Dendritic cell treated with granulocyte-macrophage colony-stimulating factor and Interleukin-4, amounts not matched to agents 40 ng/mL and 50 ng/mL, for 4 days (primary cell): ENCODE data around the gene P2RX1.

Experiments used
- H3K27ac Mint-ChIP-seq: one replicate; pipeline ENCODE4 v1.8.0; 2022; ENCODE audit warnings: mild to moderate bottlenecking, mixed read lengths
- H3K27me3 Mint-ChIP-seq: one replicate; pipeline ENCODE4 v1.8.0; 2022; ENCODE audit warnings: mild to moderate bottlenecking, mixed read lengths
- H3K36me3 Mint-ChIP-seq: one replicate; pipeline ENCODE4 v1.8.0; 2022; ENCODE audit warnings: low read depth, mixed read lengths
- H3K4me1 Mint-ChIP-seq: one replicate; pipeline ENCODE4 v1.8.0; 2022; ENCODE audit warnings: low read depth, mixed read lengths
- H3K4me3 Mint-ChIP-seq: one replicate; pipeline ENCODE4 v1.8.0; 2022; ENCODE audit warnings: mild to moderate bottlenecking, moderate library complexity, mixed read lengths
- H3K9me3 Mint-ChIP-seq: one replicate; pipeline ENCODE4 v1.8.0; 2022; ENCODE audit warnings: mixed read lengths
- intact Hi-C: fragments of 100-400 bp; cut with micrococcal nuclease; formaldehyde crosslinking; loops from one replicate; pipeline ENCODE4 v1.15.0; 2022

Gene P2RX1

DNA sequence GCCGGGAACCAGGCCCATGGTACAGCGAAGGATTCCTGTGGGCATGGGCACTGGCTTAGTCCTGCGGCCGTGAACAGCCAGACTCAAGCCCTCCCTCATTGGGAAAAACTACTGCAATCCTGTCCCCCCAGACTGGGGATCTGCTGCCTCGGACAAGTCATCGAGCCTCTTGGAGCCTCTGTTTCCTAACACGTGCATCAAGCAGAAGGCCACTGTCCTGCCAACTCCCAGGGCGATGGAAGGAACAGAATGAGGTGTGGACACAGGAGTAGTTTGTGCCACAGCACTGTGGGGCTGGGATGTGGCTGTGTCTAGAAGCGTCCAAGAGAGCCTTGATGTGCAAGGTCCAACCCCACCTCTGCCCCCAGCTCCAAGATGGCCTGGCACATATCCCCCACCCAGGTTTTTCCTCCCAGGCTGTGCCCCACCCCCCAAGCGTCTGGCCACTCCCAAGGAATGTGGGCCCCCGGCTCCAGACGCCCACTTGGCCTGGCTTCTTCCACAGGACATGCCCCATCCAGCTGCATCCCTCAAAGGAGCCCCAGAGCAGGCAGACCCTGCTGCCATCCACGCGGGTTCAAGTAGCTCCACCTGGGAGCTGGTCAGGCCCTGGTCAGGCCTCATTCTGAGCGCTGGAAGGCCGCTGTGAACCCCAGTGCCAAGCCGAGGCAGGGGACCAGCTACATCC lies 26.8 kb downstream of the P2RX1 start:
- Mint-ChIP-seq H3K4me3 (no peak overlapping the region), H3K4me1 (peaks cover 90% of the 10 kb centered on the region), H3K27me3 (peaks cover 20% of the 10 kb centered on the region), H3K9me3 (no peaks in the 10 kb centered on the region), H3K36me3 (peaks cover 12% of the 10 kb centered on the region), H3K27ac (no peak overlapping the region)
- intact Hi-C loops = loop anchor here (10.0 kb wide), 1 partner anchor 45 kb away; the partner anchor contains the start of gene NCBP3

- H3K27ac Mint-ChIP-seq = no peak overlapping the region
- intact Hi-C loops = no loop called here
- H3K27me3 Mint-ChIP-seq = peaks cover 28% of the 10 kb centered on the region
- peaks cover 21% of the 10 kb centered on the region for H3K36me3 Mint-ChIP-seq
- H3K9me3 Mint-ChIP-seq = no peaks in the 10 kb centered on the region
- H3K4me3 Mint-ChIP-seq = no peak overlapping the region
- peaks cover 90% of the 10 kb centered on the region for H3K4me1 Mint-ChIP-seq
Observed at GRCh38 chr17:3888343-3889171, 27.7 kb downstream of the P2RX1 start.

DNA sequence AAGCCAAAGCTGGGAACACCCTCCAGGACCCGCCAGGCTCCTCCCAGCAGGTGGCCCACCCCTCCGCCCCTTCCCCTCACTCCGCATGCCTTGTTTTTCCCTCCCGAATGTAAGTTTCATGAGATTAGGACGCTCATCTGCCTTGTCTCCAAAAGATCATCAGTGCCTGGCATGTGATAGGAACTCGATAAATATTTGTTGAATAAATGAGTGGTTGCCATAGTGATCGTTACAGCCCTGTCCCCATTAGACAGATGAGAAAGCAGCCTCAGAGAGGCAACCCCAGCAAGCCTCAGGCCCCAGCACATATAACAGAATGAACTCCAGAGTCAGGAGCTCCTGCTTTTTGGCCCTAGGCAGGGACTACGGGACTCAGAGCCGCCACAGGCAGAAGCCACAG lies 28.5 kb downstream of the P2RX1 start:
- H3K4me3 Mint-ChIP-seq = no peak overlapping the region
- intact Hi-C loops = no loop called here
- peaks cover 28% of the 10 kb centered on the region for H3K27me3 Mint-ChIP-seq
- H3K36me3 Mint-ChIP-seq = peaks cover 28% of the 10 kb centered on the region
- H3K4me1 Mint-ChIP-seq = peaks cover 85% of the 10 kb centered on the region
- peak overlapping the region; percentile 4 for H3K27ac Mint-ChIP-seq
- H3K9me3 Mint-ChIP-seq = no peaks in the 10 kb centered on the region

- Mint-ChIP-seq H3K9me3 (no peaks in the 10 kb centered on the region), H3K27ac (peak overlapping the region; percentile 4), H3K4me1 (peaks cover 85% of the 10 kb centered on the region), H3K27me3 (peaks cover 28% of the 10 kb centered on the region), H3K4me3 (no peak overlapping the region), H3K36me3 (peaks cover 32% of the 10 kb centered on the region)
- intact Hi-C loops = no loop called here
Observed at GRCh38 chr17:3887394-3887793, 28.9 kb downstream of the P2RX1 start.

GRCh38 chr17:3886776-3887175 lies 29.5 kb downstream of the P2RX1 start:
- peaks cover 36% of the 10 kb centered on the region for H3K36me3 Mint-ChIP-seq
- H3K27me3 Mint-ChIP-seq = peaks cover 28% of the 10 kb centered on the region
- intact Hi-C loops = no loop called here
- H3K27ac Mint-ChIP-seq = peak overlapping the region; percentile 4
- no peaks in the 10 kb centered on the region for H3K9me3 Mint-ChIP-seq
- H3K4me1 Mint-ChIP-seq = peaks cover 80% of the 10 kb centered on the region
- peak overlapping the region; percentile 43 for H3K4me3 Mint-ChIP-seq

GRCh38 chr17:3885970-3886369 lies 30.3 kb downstream of the P2RX1 start:
- H3K27ac Mint-ChIP-seq = no peak overlapping the region
- no peak overlapping the region for H3K4me3 Mint-ChIP-seq
- peaks cover 24% of the 10 kb centered on the region for H3K27me3 Mint-ChIP-seq
- H3K36me3 Mint-ChIP-seq = peaks cover 44% of the 10 kb centered on the region
- intact Hi-C loops = no loop called here
- no peaks in the 10 kb centered on the region for H3K9me3 Mint-ChIP-seq
- peaks cover 72% of the 10 kb centered on the region for H3K4me1 Mint-ChIP-seq

GRCh38 chr17:3885271-3885670 lies 31.0 kb downstream of the P2RX1 start:
- no peaks in the 10 kb centered on the region for H3K9me3 Mint-ChIP-seq
- H3K27ac Mint-ChIP-seq = no peak overlapping the region
- peaks cover 21% of the 10 kb centered on the region for H3K27me3 Mint-ChIP-seq
- H3K4me1 Mint-ChIP-seq = peaks cover 65% of the 10 kb centered on the region
- no peak overlapping the region for H3K4me3 Mint-ChIP-seq
- intact Hi-C loops = no loop called here
- H3K36me3 Mint-ChIP-seq = peaks cover 47% of the 10 kb centered on the region

DNA sequence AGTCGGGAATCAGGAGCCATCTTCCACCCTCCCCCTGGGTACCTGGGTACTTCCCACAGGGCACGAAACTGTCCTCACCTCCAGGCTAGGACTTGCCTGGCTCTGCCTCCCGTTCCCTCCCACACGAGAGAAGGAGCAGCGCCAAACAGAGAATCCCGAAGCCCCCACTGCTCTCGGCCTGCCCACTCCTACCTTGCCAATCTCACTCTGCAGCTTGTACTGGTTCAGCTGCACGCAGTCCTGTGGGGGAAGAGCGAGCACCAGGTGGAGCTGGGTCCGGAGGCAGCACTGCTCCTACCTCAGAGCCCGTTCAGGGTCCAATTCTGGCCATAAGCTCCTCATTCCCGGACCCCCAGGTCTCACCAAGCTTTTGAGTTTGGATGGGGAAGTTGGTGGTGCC lies 32.1 kb downstream of the P2RX1 start:
- H3K4me3 Mint-ChIP-seq = no peak overlapping the region
- H3K36me3 Mint-ChIP-seq = peaks cover 58% of the 10 kb centered on the region
- H3K27ac Mint-ChIP-seq = no peak overlapping the region
- H3K27me3 Mint-ChIP-seq = peaks cover 20% of the 10 kb centered on the region
- intact Hi-C loops = no loop called here
- H3K4me1 Mint-ChIP-seq = peaks cover 54% of the 10 kb centered on the region
- no peaks in the 10 kb centered on the region for H3K9me3 Mint-ChIP-seq

DNA sequence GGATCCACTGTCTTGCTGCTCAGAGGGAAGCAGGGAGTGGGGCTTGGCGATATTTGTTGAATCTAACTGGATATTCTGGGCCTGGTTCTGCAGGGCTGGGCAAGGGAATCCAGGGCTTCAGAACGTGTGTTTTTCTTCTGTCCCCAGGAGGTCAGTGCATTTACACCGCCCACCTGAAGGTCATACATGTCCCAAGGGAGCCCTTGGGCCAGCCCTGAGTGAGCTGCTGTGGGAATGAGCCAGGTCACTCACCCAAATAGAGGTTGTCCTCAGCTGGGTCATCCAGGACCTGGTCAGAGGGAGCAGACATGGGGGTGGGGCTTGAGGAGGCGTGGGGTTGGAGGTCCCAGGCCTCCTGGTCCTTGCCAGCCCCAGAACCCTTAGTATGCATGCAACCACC lies 34.0 kb downstream of the P2RX1 start:
- Mint-ChIP-seq H3K36me3 (peaks cover 74% of the 10 kb centered on the region), H3K27ac (no peak overlapping the region), H3K4me1 (peaks cover 37% of the 10 kb centered on the region), H3K9me3 (no peaks in the 10 kb centered on the region), H3K27me3 (peaks cover 18% of the 10 kb centered on the region), H3K4me3 (no peak overlapping the region)
- intact Hi-C loops = no loop called here

GRCh38 chr17:3880983-3881382 lies 35.3 kb downstream of the P2RX1 start:
- Mint-ChIP-seq H3K4me1 (peaks cover 25% of the 10 kb centered on the region), H3K27me3 (peaks cover 15% of the 10 kb centered on the region), H3K27ac (no peak overlapping the region), H3K36me3 (peaks cover 87% of the 10 kb centered on the region), H3K4me3 (no peak overlapping the region), H3K9me3 (no peaks in the 10 kb centered on the region)
- intact Hi-C loops = no loop called here

- H3K4me3 Mint-ChIP-seq = no peak overlapping the region
- H3K4me1 Mint-ChIP-seq = peaks cover 13% of the 10 kb centered on the region
- no peaks in the 10 kb centered on the region for H3K9me3 Mint-ChIP-seq
- H3K27ac Mint-ChIP-seq = no peak overlapping the region
- intact Hi-C loops = no loop called here
- peaks cover 90% of the 10 kb centered on the region for H3K36me3 Mint-ChIP-seq
- peaks cover 10% of the 10 kb centered on the region for H3K27me3 Mint-ChIP-seq
Observed at GRCh38 chr17:3879591-3880417, 36.5 kb downstream of the P2RX1 start.

DNA sequence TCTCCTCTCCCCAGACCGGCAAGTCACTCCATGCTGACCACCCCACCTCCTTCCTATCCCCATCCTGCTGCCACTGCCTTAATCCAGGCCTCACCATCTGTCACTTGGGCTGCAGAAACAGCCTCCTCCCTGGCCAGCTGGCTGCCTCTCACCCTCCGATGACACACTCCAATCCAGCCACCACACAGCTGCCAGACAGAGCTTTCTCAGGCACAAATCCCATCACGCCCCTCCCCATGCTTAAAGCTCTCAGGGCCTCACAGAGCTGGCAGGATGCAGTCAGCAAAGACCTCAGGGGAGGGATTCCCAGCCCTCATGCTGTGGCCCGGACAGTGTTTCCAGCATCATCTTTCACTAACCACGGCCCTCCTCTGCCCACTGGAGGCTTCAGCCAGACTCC lies 37.1 kb downstream of the P2RX1 start:
- Mint-ChIP-seq H3K27me3 (peaks cover 6% of the 10 kb centered on the region), H3K9me3 (no peaks in the 10 kb centered on the region), H3K4me1 (peaks cover 7% of the 10 kb centered on the region), H3K36me3 (peaks cover 86% of the 10 kb centered on the region), H3K27ac (no peak overlapping the region), H3K4me3 (no peak overlapping the region)
- intact Hi-C loops = no loop called here

GRCh38 chr17:3877220-3877619 lies 39.0 kb downstream of the P2RX1 start:
- Mint-ChIP-seq H3K27me3 (no peaks in the 10 kb centered on the region), H3K27ac (no peak overlapping the region), H3K4me1 (no peaks in the 10 kb centered on the region), H3K36me3 (peaks cover 86% of the 10 kb centered on the region), H3K4me3 (no peak overlapping the region), H3K9me3 (no peaks in the 10 kb centered on the region)
- intact Hi-C loops = no loop called here

DNA sequence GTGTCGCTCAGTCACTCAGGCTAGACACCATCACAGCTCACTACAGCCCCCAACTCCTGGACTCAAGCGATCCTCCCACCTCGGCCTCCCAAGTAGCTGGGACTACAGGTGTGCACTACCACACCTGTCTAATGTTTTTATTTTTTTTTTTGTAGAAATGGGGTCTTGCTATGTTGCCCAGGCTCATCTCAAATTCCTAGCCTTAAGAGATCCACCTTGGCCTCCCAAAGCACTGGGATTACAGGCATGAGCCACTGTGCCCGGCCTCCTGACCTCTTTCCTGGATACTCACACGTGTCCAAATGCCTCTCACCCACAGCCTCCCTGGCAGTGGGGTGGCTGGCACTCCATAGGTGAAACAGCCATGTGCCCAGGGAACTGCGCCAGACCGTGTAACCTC lies 40.9 kb downstream of the P2RX1 start:
- Mint-ChIP-seq H3K4me3 (no peak overlapping the region), H3K36me3 (peaks cover 91% of the 10 kb centered on the region), H3K27me3 (no peaks in the 10 kb centered on the region), H3K27ac (no peak overlapping the region), H3K4me1 (peaks cover 8% of the 10 kb centered on the region), H3K9me3 (no peaks in the 10 kb centered on the region)
- intact Hi-C loops = no loop called here
